Keratinocyte (primary cell): ENCODE results near the gene AFG1L. TPM values are rescaled to one million over a fixed set of nuclear protein-coding genes. Genes with fewer than 3 reads are reported as not detected.

ENCODE experiments used
- DNase-seq: peaks from one replicate; pipeline ENCODE4 v3.0.0-alpha.2; 2011; ENCODE audit warnings: low read depth, missing footprints, low spot score
- FAIRE-seq: peaks from 2 replicates; lab custom pipeline; 2011; peaks lifted over from hg19 to GRCh38; lab: Jason Lieb, UNC
- H2AFZ ChIP-seq: 2 replicates; pipeline ENCODE4 v1.6.0; 2012; ENCODE audit warnings: low read length, control low read depth, inconsistent platforms; ENCODE audit not compliant: control insufficient read depth
- H3K27ac ChIP-seq: 2 replicates; pipeline ENCODE4 v1.5.1; 2011; ENCODE audit warnings: low read length; ENCODE audit not compliant: control insufficient read depth, insufficient read depth
- H3K27me3 ChIP-seq: 3 replicates; pipeline ENCODE4 v1.6.0; 2011; ENCODE audit warnings: low read length; ENCODE audit not compliant: control insufficient read depth, insufficient read depth; ENCODE audit errors: extremely low read depth
- H3K36me3 ChIP-seq, 2 experiments: 2 replicates in 1 of 2; 3 replicates in 1 of 2; pipeline ENCODE4 v1.5.1; 2011; ENCODE audit warnings: low read length in 2 of 2, mild to moderate bottlenecking in 1 of 2; ENCODE audit not compliant: control insufficient read depth in 2 of 2, insufficient read depth in 2 of 2; ENCODE audit errors: extremely low read depth in 1 of 2
- H3K4me1 ChIP-seq: 3 replicates; pipeline ENCODE4 v1.5.1; 2011; ENCODE audit warnings: low read length; ENCODE audit not compliant: control insufficient read depth, insufficient read depth; ENCODE audit errors: extremely low read depth
- H3K4me2 ChIP-seq: 3 replicates; pipeline ENCODE4 v1.6.0; 2011; ENCODE audit warnings: low read depth, low read length; ENCODE audit not compliant: control insufficient read depth, insufficient read depth; ENCODE audit errors: extremely low read depth
- H3K4me3 ChIP-seq, 3 experiments: fragments of 200-600 bp in 1 of 3; sonication (generic) in 1 of 3; 2 replicates in 2 of 3; 3 replicates in 1 of 3; pipeline ENCODE4 v1.5.1; 2011 to 2016; ENCODE audit warnings: low read length in 3 of 3, mild to moderate bottlenecking in 3 of 3, control low read depth in 2 of 3, inconsistent platforms in 1 of 3, low read depth in 1 of 3, mixed read lengths in 1 of 3, mixed run types in 1 of 3, moderate library complexity in 1 of 3; ENCODE audit not compliant: control insufficient read depth in 2 of 3, insufficient read depth in 2 of 3; ENCODE audit errors: extremely low read depth in 1 of 3
- H3K79me2 ChIP-seq: 2 replicates; pipeline ENCODE4 v1.6.0; 2012; ENCODE audit warnings: low read length; ENCODE audit not compliant: control insufficient read depth, insufficient read depth
- H3K9ac ChIP-seq: 3 replicates; pipeline ENCODE4 v1.6.0; 2011; ENCODE audit warnings: low read length; ENCODE audit not compliant: control insufficient read depth, insufficient read depth; ENCODE audit errors: extremely low read depth
- H3K9me1 ChIP-seq: 3 replicates; pipeline ENCODE4 v1.6.0; 2011; ENCODE audit warnings: low read length; ENCODE audit not compliant: control insufficient read depth, insufficient read depth; ENCODE audit errors: extremely low read depth
- H3K9me3 ChIP-seq: 2 replicates; pipeline ENCODE4 v1.5.1; 2012; ENCODE audit warnings: low read depth, low read length; ENCODE audit not compliant: control insufficient read depth
- H4K20me1 ChIP-seq: 3 replicates; pipeline ENCODE4 v1.6.0; 2011; ENCODE audit warnings: low read length; ENCODE audit not compliant: control insufficient read depth, insufficient read depth; ENCODE audit errors: extremely low read depth
- EZH2 ChIP-seq: IDR thresholded peaks from one replicate; pipeline ENCODE4 v1.6.1; 2012; ENCODE audit warnings: inconsistent platforms, mild to moderate bottlenecking, low read length, moderate library complexity
- dilution Hi-C: fragments of 300-500 bp; cut with MboI; formaldehyde crosslinking; loops from one replicate; pipeline ENCODE4 v1.7.0; 2020; ENCODE audit warnings: low sequenced_read_pairs; ENCODE audit not compliant: extremely low pct_ligation_motif_present
- polyA plus RNA-seq, 5 experiments: library from polyadenylated mRNA; depleted of rRNA in 3 of 5; stranded (reverse) in 3 of 5; stranded (forward) in 1 of 5; unstranded in 1 of 5; fragments of >200 nt; gene quantifications; 1 replicate in 1 of 5; 2 replicates in 3 of 5; 3 replicates in 1 of 5; pipeline versions ENCODE4 v1.2.1 to v1.2.3, GENCODE V29; 2011 to 2012; ENCODE audit warnings: missing spikeins in 2 of 5, low read depth in 1 of 5, low replicate concordance in 1 of 5
- TF ChIP-seq, protein P1 (sequence below), 3 experiments: IDR thresholded peaks in 1 of 3; conservative IDR thresholded peaks in 1 of 3; optimal IDR thresholded peaks in 1 of 3; 2 replicates in 2 of 3; 3 replicates in 1 of 3; pipeline versions ENCODE3 to v1.5.1; 2011; ENCODE audit warnings: low read length in 3 of 3, mild to moderate bottlenecking in 3 of 3, moderate library complexity in 2 of 3, control low read depth in 1 of 3, inconsistent platforms in 1 of 3; ENCODE audit not compliant: insufficient read depth in 2 of 3; ENCODE audit errors: extremely low read depth in 1 of 3

Gene AFG1L
- polyA plus RNA-seq, 1 donor (not counting 4 experiments of a cell fraction or from before 2014, with no cell fraction given), result 3.1 TPM

DNA sequence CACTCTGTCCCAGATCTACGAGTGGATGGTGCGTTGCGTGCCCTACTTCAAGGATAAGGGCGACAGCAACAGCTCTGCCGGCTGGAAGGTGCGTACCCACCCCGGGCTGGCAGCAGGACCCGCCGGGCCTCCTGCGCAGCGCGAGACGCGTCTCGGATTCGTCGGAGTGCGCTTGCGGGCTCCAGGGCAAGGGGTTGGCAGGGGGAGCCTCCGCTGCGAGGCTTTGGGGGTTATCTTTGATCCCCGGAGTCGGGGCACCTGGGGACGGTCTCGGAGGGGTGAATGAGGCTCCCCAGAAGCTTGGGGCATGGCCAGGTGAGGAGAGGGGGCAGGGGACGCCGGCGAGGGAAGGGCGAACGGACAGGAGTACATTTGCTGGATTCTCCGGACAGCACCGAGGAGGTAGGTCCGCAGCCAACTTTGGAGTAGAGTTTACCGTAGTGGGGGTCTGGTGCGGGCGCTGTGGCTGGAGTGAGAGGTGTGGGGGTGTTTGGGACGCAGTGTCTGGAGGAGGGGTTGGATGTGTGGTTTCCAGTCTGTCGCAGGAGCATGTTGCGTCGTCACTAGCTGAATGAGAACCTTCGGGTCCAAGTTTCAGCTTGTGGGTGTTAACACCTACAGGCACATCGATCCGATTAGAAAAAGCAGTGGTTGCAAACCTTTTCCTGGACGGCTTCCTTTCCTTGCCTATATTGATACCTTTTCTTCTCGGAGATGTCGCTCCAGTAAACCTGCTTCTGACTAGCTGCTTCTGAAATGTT lies 267.1 kb downstream of the AFG1L start:
- dilution Hi-C loops, result no loop called here
- Histone ChIP-seq H3K4me3 (peak overlapping the region; percentile 73 to 95 (median 92)), H3K79me2 (peaks cover 38% of the 10 kb centered on the region), H3K9me1 (peaks cover 2% of the 10 kb centered on the region), H2AFZ (no peak overlapping the region), H3K9ac (peak overlapping the region; percentile 92), H3K4me2 (peak overlapping the region; percentile 93), H3K36me3 (peaks cover 0 to 4% of the 10 kb centered on the region in 2 experiments), H3K27ac (peak overlapping the region; percentile 85), H3K27me3 (no peaks in the 10 kb centered on the region), H4K20me1 (peaks cover 7% of the 10 kb centered on the region), H3K4me1 (peaks cover 41% of the 10 kb centered on the region), H3K9me3 (no peaks in the 10 kb centered on the region)
- DNase-seq (no peak), FAIRE-seq (no peak)
- TF ChIP-seq, protein P1, sequence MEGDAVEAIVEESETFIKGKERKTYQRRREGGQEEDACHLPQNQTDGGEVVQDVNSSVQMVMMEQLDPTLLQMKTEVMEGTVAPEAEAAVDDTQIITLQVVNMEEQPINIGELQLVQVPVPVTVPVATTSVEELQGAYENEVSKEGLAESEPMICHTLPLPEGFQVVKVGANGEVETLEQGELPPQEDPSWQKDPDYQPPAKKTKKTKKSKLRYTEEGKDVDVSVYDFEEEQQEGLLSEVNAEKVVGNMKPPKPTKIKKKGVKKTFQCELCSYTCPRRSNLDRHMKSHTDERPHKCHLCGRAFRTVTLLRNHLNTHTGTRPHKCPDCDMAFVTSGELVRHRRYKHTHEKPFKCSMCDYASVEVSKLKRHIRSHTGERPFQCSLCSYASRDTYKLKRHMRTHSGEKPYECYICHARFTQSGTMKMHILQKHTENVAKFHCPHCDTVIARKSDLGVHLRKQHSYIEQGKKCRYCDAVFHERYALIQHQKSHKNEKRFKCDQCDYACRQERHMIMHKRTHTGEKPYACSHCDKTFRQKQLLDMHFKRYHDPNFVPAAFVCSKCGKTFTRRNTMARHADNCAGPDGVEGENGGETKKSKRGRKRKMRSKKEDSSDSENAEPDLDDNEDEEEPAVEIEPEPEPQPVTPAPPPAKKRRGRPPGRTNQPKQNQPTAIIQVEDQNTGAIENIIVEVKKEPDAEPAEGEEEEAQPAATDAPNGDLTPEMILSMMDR (optimal IDR thresholded peaks at IDR 0.05 in 1 of 3, IDR thresholded peaks at IDR 0.05 in 1 of 3, conservative IDR thresholded peaks at IDR 0.05 in 1 of 3; ENCODE audit: extremely low read depth in 1 of 3, insufficient read depth in 2 of 3, low read length in 3 of 3), result no peak
- TF ChIP-seq EZH2, result no peak

DNA sequence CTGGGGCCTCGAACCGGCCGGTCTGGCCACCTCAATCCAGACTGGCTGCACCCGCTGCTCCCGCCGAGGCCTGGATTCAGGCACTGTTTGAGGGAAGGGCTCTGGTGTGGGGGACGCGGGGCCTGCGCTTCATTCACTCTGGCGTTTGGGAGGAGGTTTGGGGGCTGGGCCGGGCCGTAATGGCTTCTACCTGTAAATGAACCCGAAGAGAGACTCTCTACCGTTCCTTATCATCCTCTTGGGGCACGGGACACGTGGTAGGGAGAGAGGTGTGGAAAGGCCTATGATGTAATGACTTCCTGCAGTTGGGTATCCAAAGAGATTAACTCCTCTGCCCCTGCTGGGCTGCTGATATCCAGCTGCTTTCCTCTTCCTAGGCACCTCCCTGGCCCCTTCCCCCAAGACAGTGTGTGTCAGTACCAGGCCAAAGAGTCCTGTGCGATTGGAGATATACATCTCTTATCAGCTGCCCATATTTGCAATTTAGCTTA lies 267.7 kb downstream of the AFG1L start:
- no peak overlapping the region for H2AFZ ChIP-seq
- peaks cover 44% of the 10 kb centered on the region for H3K79me2 ChIP-seq
- peak; percentile 88 for FAIRE-seq

More for the DNA sequence above, 267.7 kb downstream of the AFG1L start:
- H3K9me3 ChIP-seq, result no peaks in the 10 kb centered on the region
- peaks cover 2 to 10% of the 10 kb centered on the region in 2 experiments for H3K36me3 ChIP-seq
- peak overlapping the region; percentile 85 for H3K27ac ChIP-seq
- dilution Hi-C loops, result no loop called here
- DNase-seq, result peak; percentile 66
- peak overlapping the region; percentile 93 for H3K4me2 ChIP-seq
- H4K20me1 ChIP-seq, result peaks cover 9% of the 10 kb centered on the region
- H3K4me3 ChIP-seq, result peak overlapping the region; percentile 73 to 95 (median 92)
- peaks cover 2% of the 10 kb centered on the region for H3K9me1 ChIP-seq
- peaks cover 42% of the 10 kb centered on the region for H3K4me1 ChIP-seq
- TF ChIP-seq, protein P1 (optimal IDR thresholded peaks at IDR 0.05 in 1 of 3, IDR thresholded peaks at IDR 0.05 in 1 of 3, conservative IDR thresholded peaks at IDR 0.05 in 1 of 3; ENCODE audit: extremely low read depth in 1 of 3, insufficient read depth in 2 of 3, low read length in 3 of 3), result peak in 2 of 3 experiments; percentile 10 to 16
- no peak for TF ChIP-seq EZH2
- H3K27me3 ChIP-seq, result no peaks in the 10 kb centered on the region
- H3K9ac ChIP-seq, result peak overlapping the region; percentile 92
